ACC112 (cell line): ENCODE results near the gene MGAT5.

Experiments
- H2AFZ ChIP-seq: fragments of 200-600 bp; sonication (generic); one replicate; pipeline ENCODE4 v1.6.0; 2017; ENCODE audit warnings: antibody characterized with exemption, low read length; ENCODE audit not compliant: unreplicated experiment
- H3K27ac ChIP-seq: fragments of 200-600 bp; sonication (generic); 2 replicates; pipeline ENCODE4 v1.5.1; 2014; ENCODE audit warnings: low read depth, mild to moderate bottlenecking, antibody characterized with exemption, low read length, moderate library complexity
- H3K27me3 ChIP-seq: fragments of 200-600 bp; sonication (generic); 2 replicates; pipeline ENCODE4 v1.6.1; 2014; ENCODE audit warnings: mild to moderate bottlenecking, antibody characterized with exemption, low read length, moderate library complexity, mixed read lengths; ENCODE audit not compliant: insufficient read depth
- H3K36me3 ChIP-seq: fragments of 200-600 bp; sonication (generic); 2 replicates; pipeline ENCODE4 v1.6.1; 2016; ENCODE audit warnings: mild to moderate bottlenecking, antibody characterized with exemption, low read length, moderate library complexity, mixed read lengths; ENCODE audit not compliant: insufficient read depth
- H3K4me1 ChIP-seq: fragments of 200-600 bp; sonication (generic); one replicate; pipeline ENCODE4 v1.6.1; 2016; ENCODE audit warnings: low read length, mixed read lengths; ENCODE audit not compliant: insufficient read depth, unreplicated experiment, control insufficient read depth
- H3K4me3 ChIP-seq: fragments of 200-600 bp; sonication (generic); 2 replicates; pipeline ENCODE4 v1.5.1; 2014; ENCODE audit warnings: mild to moderate bottlenecking, low read depth, low read length
- H3K79me2 ChIP-seq: fragments of 200-600 bp; sonication (generic); one replicate; pipeline ENCODE4 v1.6.0; 2016; ENCODE audit warnings: low read length; ENCODE audit not compliant: control insufficient read depth, unreplicated experiment, insufficient read depth

Gene MGAT5

DNA sequence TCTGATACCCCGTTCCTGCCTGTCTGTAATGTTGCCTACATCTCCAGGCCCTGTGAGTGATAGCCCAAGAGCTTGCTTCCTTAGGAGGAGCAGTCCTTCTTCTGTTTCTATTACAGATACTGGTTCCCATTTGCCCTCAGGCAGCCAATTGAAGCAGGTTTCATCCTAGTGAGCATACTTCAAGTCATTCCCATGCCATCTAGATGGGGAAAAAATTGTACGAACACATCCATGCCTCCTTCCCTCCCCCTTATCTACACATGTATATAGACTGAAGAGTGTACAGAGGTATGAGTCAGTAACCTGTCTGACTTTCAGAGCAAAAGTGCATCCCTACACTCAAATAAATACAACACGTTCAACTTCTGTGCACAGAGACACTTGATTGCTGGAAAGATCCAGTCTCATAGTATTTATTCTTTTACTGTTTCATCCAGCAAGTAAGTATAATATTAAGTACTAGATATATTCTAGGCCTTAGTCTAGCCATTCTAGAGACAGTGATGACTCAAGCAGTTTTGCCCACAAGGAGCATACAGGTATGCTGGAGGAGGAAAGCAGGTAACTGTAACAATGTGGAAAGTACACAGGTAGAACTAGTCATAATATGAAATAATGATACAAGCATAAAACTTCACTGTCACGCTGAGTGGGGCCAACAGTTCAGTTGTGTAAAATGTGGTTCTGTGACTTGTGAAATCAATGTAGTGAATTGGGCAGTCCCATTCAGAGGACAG lies 153.4 kb downstream of the MGAT5 start:
- H3K27ac ChIP-seq, result peak overlapping the region; percentile 77; the same call in 1 of the 2 replicates
- H3K36me3 ChIP-seq, result no peaks in the 10 kb centered on the region
- H3K4me3 ChIP-seq, result no peak overlapping the region
- no peaks in the 10 kb centered on the region for H3K79me2 ChIP-seq
- no peaks in the 10 kb centered on the region for H3K27me3 ChIP-seq
- peaks cover 86% of the 10 kb centered on the region for H3K4me1 ChIP-seq
- H2AFZ ChIP-seq, result no peak overlapping the region

- H3K36me3 ChIP-seq, result no peaks in the 10 kb centered on the region
These were observed 154.5 kb downstream of the MGAT5 start for GRCh38 chr2:134408386-134408785.

DNA sequence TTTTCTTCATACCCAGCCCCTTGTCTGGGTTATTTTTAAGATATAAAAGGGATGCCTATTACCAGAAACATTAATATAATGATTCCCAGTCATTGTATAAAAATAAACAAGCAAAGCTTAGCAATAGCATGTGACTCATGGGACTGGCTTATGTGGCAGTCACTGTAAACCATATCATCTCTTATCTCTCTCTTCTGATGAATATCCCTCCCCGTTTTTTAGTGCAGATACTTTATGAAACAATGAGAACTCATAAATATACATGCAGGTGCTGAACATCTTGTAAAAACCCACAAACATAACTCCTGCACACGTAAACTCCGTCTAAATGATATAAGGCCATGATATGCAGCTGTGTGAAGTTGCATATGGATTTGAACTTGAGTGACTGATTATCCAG lies 154.9 kb downstream of the MGAT5 start:
- Histone ChIP-seq H3K79me2 (no peaks in the 10 kb centered on the region), H3K27ac (peak overlapping the region; percentile 77), H3K4me3 (0 out of 2 replicates have a peak overlapping the region, but pooled peaks have one; percentile 2), H3K36me3 (no peaks in the 10 kb centered on the region), H3K4me1 (peaks cover 72% of the 10 kb centered on the region), H2AFZ (no peak overlapping the region), H3K27me3 (no peaks in the 10 kb centered on the region)

More at GRCh38 chr2:134408386-134408785, 154.5 kb downstream of the MGAT5 start:
- Histone ChIP-seq H3K4me3 (0 out of 2 replicates have a peak overlapping the region, but pooled peaks have one; percentile 2), H3K27me3 (no peaks in the 10 kb centered on the region), H3K27ac (peak overlapping the region; percentile 77), H2AFZ (no peak overlapping the region), H3K4me1 (peaks cover 75% of the 10 kb centered on the region), H3K79me2 (no peaks in the 10 kb centered on the region)

- peaks cover 65% of the 10 kb centered on the region for H3K4me1 ChIP-seq
These were observed 156.1 kb downstream of the MGAT5 start for GRCh38 chr2:134410006-134410405.

DNA sequence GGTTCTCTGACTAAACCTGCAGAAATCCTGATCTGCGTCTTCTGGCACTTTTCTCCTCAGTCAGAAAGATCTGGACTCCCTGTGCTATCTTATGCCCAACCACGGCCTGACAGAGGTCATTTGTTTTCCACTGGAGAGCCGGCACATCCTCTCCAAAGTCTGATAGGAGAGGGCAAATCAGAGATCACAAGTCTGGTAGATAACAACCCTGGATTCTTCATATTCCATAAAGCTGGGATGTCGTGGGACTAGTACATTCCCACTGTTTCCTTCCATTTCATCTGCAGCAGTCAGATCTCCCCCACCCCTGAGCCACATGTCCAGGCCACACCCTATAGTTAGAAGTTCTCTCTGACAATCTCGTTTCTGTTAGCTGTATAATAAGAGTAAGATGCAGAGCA lies 157.0 kb downstream of the MGAT5 start:
- H3K79me2 ChIP-seq, result no peaks in the 10 kb centered on the region
- H3K4me3 ChIP-seq, result no peak overlapping the region
- H3K36me3 ChIP-seq, result no peaks in the 10 kb centered on the region
- H3K4me1 ChIP-seq, result peaks cover 57% of the 10 kb centered on the region
- H2AFZ ChIP-seq, result no peak overlapping the region
- H3K27ac ChIP-seq, result no peak overlapping the region
- no peaks in the 10 kb centered on the region for H3K27me3 ChIP-seq

More at GRCh38 chr2:134410006-134410405, 156.1 kb downstream of the MGAT5 start:
- no peaks in the 10 kb centered on the region for H3K27me3 ChIP-seq
- no peak overlapping the region for H3K27ac ChIP-seq
- H3K4me3 ChIP-seq, result no peak overlapping the region
- H3K79me2 ChIP-seq, result no peaks in the 10 kb centered on the region
- no peaks in the 10 kb centered on the region for H3K36me3 ChIP-seq
- no peak overlapping the region for H2AFZ ChIP-seq

- peaks cover 52% of the 10 kb centered on the region for H3K4me1 ChIP-seq
- no peak overlapping the region for H2AFZ ChIP-seq
- no peaks in the 10 kb centered on the region for H3K36me3 ChIP-seq
- no peak overlapping the region for H3K4me3 ChIP-seq
- no peaks in the 10 kb centered on the region for H3K79me2 ChIP-seq
- H3K27me3 ChIP-seq, result no peaks in the 10 kb centered on the region
- no peak overlapping the region for H3K27ac ChIP-seq
These were observed 157.5 kb downstream of the MGAT5 start for GRCh38 chr2:134411279-134411827.

GRCh38 chr2:134411828-134412638 lies 158.2 kb downstream of the MGAT5 start:
- H3K27ac ChIP-seq, result no peak overlapping the region

GRCh38 chr2:134412639-134412999 lies 158.7 kb downstream of the MGAT5 start:
- Histone ChIP-seq H3K27me3 (no peaks in the 10 kb centered on the region), H3K36me3 (no peaks in the 10 kb centered on the region), H3K4me3 (no peak overlapping the region), H2AFZ (no peak overlapping the region), H3K27ac (no peak overlapping the region), H3K4me1 (peaks cover 39% of the 10 kb centered on the region), H3K79me2 (no peaks in the 10 kb centered on the region)

More at GRCh38 chr2:134411828-134412638, 158.2 kb downstream of the MGAT5 start:
- H3K27me3 ChIP-seq, result no peaks in the 10 kb centered on the region
- H3K36me3 ChIP-seq, result no peaks in the 10 kb centered on the region
- peaks cover 45% of the 10 kb centered on the region for H3K4me1 ChIP-seq
- no peaks in the 10 kb centered on the region for H3K79me2 ChIP-seq
- H3K4me3 ChIP-seq, result no peak overlapping the region
- no peak overlapping the region for H2AFZ ChIP-seq

DNA sequence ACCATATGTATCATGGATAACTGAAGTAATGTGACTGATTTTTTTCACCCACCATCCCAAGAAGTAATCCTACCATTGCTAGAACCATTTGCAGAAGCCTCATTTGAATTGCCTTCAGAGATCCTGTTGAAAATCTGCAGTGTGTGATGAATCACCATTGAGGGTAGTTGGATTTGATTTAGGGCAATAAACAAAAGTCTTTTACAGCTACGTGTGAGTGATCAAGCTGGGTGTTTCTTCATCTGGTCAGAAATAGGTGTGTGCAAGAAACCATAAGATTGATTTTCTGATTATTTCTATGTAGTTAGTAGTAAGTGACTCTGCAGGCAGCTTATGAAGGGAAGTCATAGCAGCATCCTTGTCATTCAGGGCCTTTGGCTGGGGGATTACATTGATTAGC lies 159.6 kb downstream of the MGAT5 start:
- Histone ChIP-seq H3K79me2 (no peaks in the 10 kb centered on the region), H3K4me3 (no peak overlapping the region), H3K4me1 (peaks cover 31% of the 10 kb centered on the region), H3K36me3 (no peaks in the 10 kb centered on the region), H3K27me3 (no peaks in the 10 kb centered on the region), H3K27ac (no peak overlapping the region), H2AFZ (no peak overlapping the region)

- Histone ChIP-seq H3K27me3 (no peaks in the 10 kb centered on the region), H3K36me3 (no peaks in the 10 kb centered on the region), H2AFZ (no peak overlapping the region), H3K27ac (no peak overlapping the region), H3K4me3 (no peak overlapping the region), H3K4me1 (peaks cover 27% of the 10 kb centered on the region), H3K79me2 (no peaks in the 10 kb centered on the region)
These were observed 160.0 kb downstream of the MGAT5 start for GRCh38 chr2:134413912-134414311.
